Measurements from ENCODE around the gene IFNA4.

The IFNA4 gene

GRCh38 chr9:21165516-21165915, 21.9 kb downstream of the IFNA4 start:
- no peak for DNase-seq

GRCh38 chr9:21160178-21160577, 27.2 kb downstream of the IFNA4 start:
- peak; percentile 30 for DNase-seq

GRCh38 chr9:21155501-21155900, 31.9 kb downstream of the IFNA4 start:
- no peak for DNase-seq

- no peak for DNase-seq
Measured at GRCh38 chr9:21154018-21154608, 33.3 kb downstream of the IFNA4 start.

- DNase-seq, result no peak
Measured at GRCh38 chr9:21153336-21154017, 33.9 kb downstream of the IFNA4 start.

GRCh38 chr9:21144603-21145002, 42.8 kb downstream of the IFNA4 start:
- DNase-seq, result no peak

GRCh38 chr9:21141427-21141882, 45.9 kb downstream of the IFNA4 start, which contains the start of gene IFNW1:
TSS of gene IFNW1 (minus strand) at chr9:21141832. CDS start at chr9:21141570, 262 bp downstream.
- DNase-seq, result no peak

- no peak for DNase-seq
Measured at GRCh38 chr9:21137020-21137419, 50.4 kb downstream of the IFNA4 start.
